ENCODE results near the gene RCOR3.
"Not testable (repeated sequence)": the region's sequence is repeated elsewhere in the genome, so short reads cannot be mapped to it uniquely, and the experiment has no call there.

Gene RCOR3

GRCh38 chr1:211258756-211259637, at the start of gene RCOR3:
TSS of gene RCOR3 (plus strand) at chr1:211259366. CDS start at chr1:211259561, 195 bp downstream.
- peak; percentile 97 for DNase-seq

GRCh38 chr1:211210052-211210451, 49.1 kb upstream of the RCOR3 start:
- DNase-seq: no peak

- no peak for DNase-seq
These were observed 48.2 kb upstream of the RCOR3 start for GRCh38 chr1:211210965-211211364.

- no peak for DNase-seq
These were observed 45.5 kb upstream of the RCOR3 start for GRCh38 chr1:211213702-211214101.

- DNase-seq: no peak
These were observed 43.6 kb upstream of the RCOR3 start for GRCh38 chr1:211215577-211215976.

- no peak for DNase-seq
These were observed 41.8 kb upstream of the RCOR3 start for GRCh38 chr1:211217392-211217791.

GRCh38 chr1:211222469-211223234, 36.5 kb upstream of the RCOR3 start:
- DNase-seq: not testable (repeated sequence)

- not testable (repeated sequence) for DNase-seq
These were observed 30.4 kb upstream of the RCOR3 start for GRCh38 chr1:211228573-211229364.

- no peak for DNase-seq
These were observed 29.8 kb upstream of the RCOR3 start for GRCh38 chr1:211229365-211229759.

GRCh38 chr1:211231873-211232272, 27.3 kb upstream of the RCOR3 start:
- DNase-seq: no peak

- no peak for DNase-seq
These were observed 22.4 kb upstream of the RCOR3 start for GRCh38 chr1:211236633-211237320.

- no peak for DNase-seq
These were observed 21.6 kb upstream of the RCOR3 start for GRCh38 chr1:211237579-211237978.

- not testable (repeated sequence) for DNase-seq
These were observed 18.6 kb upstream of the RCOR3 start for GRCh38 chr1:211240567-211240966.

- DNase-seq: no peak
These were observed 18.1 kb upstream of the RCOR3 start for GRCh38 chr1:211241071-211241470.

GRCh38 chr1:211243639-211244038, 15.5 kb upstream of the RCOR3 start:
- DNase-seq: not testable (repeated sequence)

- DNase-seq: not testable (repeated sequence)
These were observed 12.6 kb upstream of the RCOR3 start for GRCh38 chr1:211246583-211246982.

- DNase-seq: no peak
These were observed 11.2 kb upstream of the RCOR3 start for GRCh38 chr1:211247921-211248320.

- not testable (repeated sequence) for DNase-seq
These were observed 9.6 kb upstream of the RCOR3 start for GRCh38 chr1:211249611-211250010.

- DNase-seq: no peak
These were observed 1.3 kb upstream of the RCOR3 start for GRCh38 chr1:211257826-211258225.

GRCh38 chr1:211258310-211258755, 833 bp upstream of the RCOR3 start:
- peak; percentile 90 for DNase-seq

- DNase-seq: peak; percentile 85
These were observed 516 bp downstream of the RCOR3 start for GRCh38 chr1:211259638-211260126.
